ENCODE measurements around the gene THSD4.

Gene THSD4

DNA sequence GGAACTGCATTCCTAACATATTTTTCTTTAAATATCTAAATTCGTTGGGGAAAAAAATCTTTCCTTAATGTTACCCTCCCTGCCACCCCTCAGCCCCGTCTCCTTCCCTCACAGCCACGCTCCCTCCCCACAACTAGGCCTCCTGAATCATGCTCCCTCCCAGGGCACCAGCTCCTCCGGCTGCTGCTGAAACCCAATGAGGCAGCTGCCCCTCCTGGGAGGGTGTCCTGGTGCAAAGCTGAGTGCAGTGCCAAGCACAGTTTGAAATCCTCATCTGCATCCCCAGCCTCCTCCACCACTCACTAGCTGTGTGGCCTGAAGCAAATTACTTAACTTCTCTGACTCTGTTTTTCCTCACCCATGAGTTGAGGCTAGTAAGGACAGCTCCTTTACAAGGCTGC, 692.4 kb downstream of the THSD4 start:
- peak; percentile 63 for DNase-seq (ENCODE audit: low read depth)
- Histone ChIP-seq H3K36me3 (ENCODE audit: control insufficient read depth, insufficient read depth, low read length, severe bottlenecking) (no peaks in the 10 kb centered on the region), H3K9ac (ENCODE audit: low read length) (no peak overlapping the region), H3K4me1 (ENCODE audit: control insufficient read depth, insufficient read depth, low read length) (peaks cover 12% of the 10 kb centered on the region), H3K9me3 (ENCODE audit: control insufficient read depth, low read length) (no peaks in the 10 kb centered on the region), H3K27me3 (replicated peaks; ENCODE audit: control insufficient read depth, insufficient read depth, low read length) (peaks cover 10% of the 10 kb centered on the region), H3K4me3 (ENCODE audit: low read length) (no peak overlapping the region)

DNA sequence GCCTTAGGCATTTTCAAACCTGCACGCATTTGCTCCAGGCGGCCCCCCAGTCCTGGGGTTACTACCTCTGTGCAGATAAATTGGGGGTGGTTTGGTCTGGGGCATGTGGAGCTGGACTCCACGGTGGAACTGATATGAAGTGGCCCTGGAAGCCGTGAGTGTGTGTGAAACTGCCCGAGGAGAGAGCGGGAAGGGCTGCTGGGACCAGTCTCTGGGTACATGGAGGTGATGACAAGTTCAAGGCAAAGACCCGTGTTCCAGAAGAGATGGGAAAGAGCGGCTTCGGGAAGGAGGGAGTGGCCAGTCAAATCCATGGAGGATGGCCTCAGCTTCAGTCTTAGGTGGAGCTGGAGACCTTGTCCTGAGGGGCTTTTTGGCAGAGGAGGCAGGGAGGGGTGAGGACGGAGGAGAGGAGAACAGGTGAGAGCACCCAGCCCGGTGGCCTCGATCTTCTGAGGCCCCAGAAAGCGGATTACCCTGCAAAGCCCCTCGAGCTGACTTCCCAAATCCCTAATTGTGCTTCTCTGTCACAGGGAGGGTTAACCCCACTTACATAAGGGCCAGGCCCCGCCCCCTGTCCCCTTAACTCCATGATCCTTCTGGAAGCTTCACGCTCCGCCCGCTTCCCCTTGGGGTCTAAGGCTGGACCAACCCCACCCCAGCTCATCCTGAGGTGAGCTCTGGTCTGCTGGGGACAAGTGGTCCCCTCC, 693.2 kb downstream of the THSD4 start:
- no peak overlapping the region for H3K9ac ChIP-seq (ENCODE audit: low read length)
- H3K4me1 ChIP-seq (ENCODE audit: control insufficient read depth, insufficient read depth, low read length) = peaks cover 12% of the 10 kb centered on the region
- H3K4me3 ChIP-seq (ENCODE audit: low read length) = no peak overlapping the region
- no peak for DNase-seq (ENCODE audit: low read depth)
- no peaks in the 10 kb centered on the region for H3K36me3 ChIP-seq (ENCODE audit: control insufficient read depth, insufficient read depth, low read length, severe bottlenecking)
- H3K27me3 ChIP-seq (replicated peaks; ENCODE audit: control insufficient read depth, insufficient read depth, low read length) = peaks cover 10% of the 10 kb centered on the region
- no peaks in the 10 kb centered on the region for H3K9me3 ChIP-seq (ENCODE audit: control insufficient read depth, low read length)

DNA sequence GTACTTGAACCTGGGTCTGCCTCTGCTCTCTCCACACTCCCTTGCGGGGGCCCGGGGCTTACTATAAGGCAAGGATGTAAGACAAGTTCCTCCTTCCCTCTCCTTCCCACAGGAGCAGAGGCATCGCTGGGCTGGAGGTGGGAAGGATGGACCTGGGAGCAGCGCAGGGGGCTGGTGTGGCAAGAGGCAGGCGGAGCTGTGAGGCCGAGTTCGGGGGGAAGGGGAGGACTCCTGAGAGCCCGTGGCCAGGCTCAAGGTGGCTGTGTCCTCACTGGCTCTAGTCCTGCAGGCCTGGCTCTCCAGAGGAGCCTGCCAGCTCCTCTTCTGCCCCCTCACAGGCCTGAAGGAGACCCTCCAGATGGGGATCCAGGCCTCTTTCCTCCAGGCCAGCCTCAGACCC, 694.1 kb downstream of the THSD4 start:
- no peak overlapping the region for H3K9ac ChIP-seq (ENCODE audit: low read length)
- peaks cover 10% of the 10 kb centered on the region for H3K27me3 ChIP-seq (replicated peaks; ENCODE audit: control insufficient read depth, insufficient read depth, low read length)
- H3K9me3 ChIP-seq (ENCODE audit: control insufficient read depth, low read length) = no peaks in the 10 kb centered on the region
- no peak overlapping the region for H3K4me3 ChIP-seq (ENCODE audit: low read length)
- no peak for DNase-seq (ENCODE audit: low read depth)
- no peaks in the 10 kb centered on the region for H3K36me3 ChIP-seq (ENCODE audit: control insufficient read depth, insufficient read depth, low read length, severe bottlenecking)
- H3K4me1 ChIP-seq (ENCODE audit: control insufficient read depth, insufficient read depth, low read length) = peaks cover 12% of the 10 kb centered on the region

DNA sequence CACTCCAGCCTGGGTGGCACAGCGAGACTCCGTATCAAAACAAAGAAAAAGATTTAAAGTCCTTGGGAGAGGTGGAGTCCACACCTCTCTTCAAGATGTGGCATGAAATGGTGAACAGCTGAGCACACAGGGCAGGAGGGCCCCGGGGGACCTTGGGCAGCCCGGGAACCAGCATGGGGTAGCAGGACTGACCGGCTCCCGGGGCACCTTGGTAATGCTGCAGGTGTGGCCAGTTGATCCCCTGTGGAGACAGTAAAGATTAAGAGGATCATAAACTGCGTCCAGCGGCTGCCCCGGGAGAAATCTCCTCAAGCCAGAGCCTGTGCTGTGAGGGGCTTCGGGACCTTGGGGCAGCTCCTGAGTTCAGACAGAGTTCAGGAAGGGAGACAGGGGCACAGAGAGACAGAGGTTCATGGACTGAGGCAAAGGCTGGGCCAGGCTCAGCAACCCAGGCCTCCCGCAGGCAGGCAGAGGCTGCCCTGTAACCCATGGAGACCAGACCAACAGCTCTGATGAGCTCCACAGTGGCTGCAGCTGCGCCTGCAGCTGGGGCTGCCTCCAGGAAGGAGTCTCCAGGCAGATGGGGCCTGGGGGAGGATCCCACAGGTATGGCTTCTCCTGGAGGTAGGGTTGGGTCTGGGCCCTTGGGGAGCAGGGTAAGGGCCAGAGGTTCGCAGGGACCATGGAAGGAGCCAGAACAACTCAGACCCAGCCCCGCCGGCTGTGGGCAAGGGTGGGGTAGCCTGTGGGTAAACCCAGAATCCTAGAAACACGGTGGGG, 695.2 kb downstream of the THSD4 start, which contains the start of gene NR2E3:
TSS of gene NR2E3 (plus strand) at position 299 of the 780 bp plus-strand sequence. CDS start at position 489, 190 bp downstream.
- no peaks in the 10 kb centered on the region for H3K9me3 ChIP-seq (ENCODE audit: control insufficient read depth, low read length)
- H3K27me3 ChIP-seq (replicated peaks; ENCODE audit: control insufficient read depth, insufficient read depth, low read length) = peaks cover 10% of the 10 kb centered on the region
- H3K4me1 ChIP-seq (ENCODE audit: control insufficient read depth, insufficient read depth, low read length) = peaks cover 12% of the 10 kb centered on the region
- H3K4me3 ChIP-seq (ENCODE audit: low read length) = no peak within 1 kb of the TSS
- H3K36me3 ChIP-seq (ENCODE audit: control insufficient read depth, insufficient read depth, low read length, severe bottlenecking) = no peaks in the 10 kb centered on the region
- no peak within 1 kb of the TSS for H3K9ac ChIP-seq (ENCODE audit: low read length)
- no peak for DNase-seq (ENCODE audit: low read depth)

DNA sequence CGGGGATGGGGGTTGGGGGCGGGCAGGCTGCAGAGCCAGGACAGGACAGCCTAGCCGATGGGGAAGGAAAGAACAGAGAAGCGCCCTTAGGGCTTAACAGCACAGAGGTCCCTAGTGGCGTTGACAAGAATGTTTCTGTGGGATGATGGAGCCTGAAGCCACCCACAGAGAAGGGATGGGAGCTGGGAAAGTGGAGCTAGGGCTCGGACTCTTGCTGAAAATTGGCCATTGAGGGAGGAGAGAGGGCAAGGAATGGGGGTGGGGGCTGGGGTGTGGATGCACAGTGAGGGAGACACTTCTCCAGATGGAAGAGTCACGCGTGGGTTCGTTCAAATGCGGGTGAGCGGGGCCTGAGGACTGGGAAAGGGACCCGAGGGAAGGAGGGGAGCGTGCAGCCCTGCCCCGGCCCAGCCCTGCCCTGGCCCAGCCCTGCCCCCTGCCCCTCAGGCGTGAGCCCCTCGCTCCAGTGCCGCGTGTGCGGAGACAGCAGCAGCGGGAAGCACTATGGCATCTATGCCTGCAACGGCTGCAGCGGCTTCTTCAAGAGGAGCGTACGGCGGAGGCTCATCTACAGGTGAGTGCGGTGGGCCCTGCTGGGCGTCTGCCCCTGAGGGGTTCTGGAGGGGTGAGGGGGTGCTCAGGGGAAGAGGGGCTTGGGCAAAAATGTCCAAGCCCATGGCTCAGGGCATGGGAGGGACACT, 695.9 kb downstream of the THSD4 start:
- no peak overlapping the region for H3K9ac ChIP-seq (ENCODE audit: low read length)
- no peak for DNase-seq (ENCODE audit: low read depth)
- no peaks in the 10 kb centered on the region for H3K36me3 ChIP-seq (ENCODE audit: control insufficient read depth, insufficient read depth, low read length, severe bottlenecking)
- H3K27me3 ChIP-seq (replicated peaks; ENCODE audit: control insufficient read depth, insufficient read depth, low read length) = peaks cover 10% of the 10 kb centered on the region
- no peaks in the 10 kb centered on the region for H3K9me3 ChIP-seq (ENCODE audit: control insufficient read depth, low read length)
- no peak overlapping the region for H3K4me3 ChIP-seq (ENCODE audit: low read length)
- peaks cover 12% of the 10 kb centered on the region for H3K4me1 ChIP-seq (ENCODE audit: control insufficient read depth, insufficient read depth, low read length)

DNA sequence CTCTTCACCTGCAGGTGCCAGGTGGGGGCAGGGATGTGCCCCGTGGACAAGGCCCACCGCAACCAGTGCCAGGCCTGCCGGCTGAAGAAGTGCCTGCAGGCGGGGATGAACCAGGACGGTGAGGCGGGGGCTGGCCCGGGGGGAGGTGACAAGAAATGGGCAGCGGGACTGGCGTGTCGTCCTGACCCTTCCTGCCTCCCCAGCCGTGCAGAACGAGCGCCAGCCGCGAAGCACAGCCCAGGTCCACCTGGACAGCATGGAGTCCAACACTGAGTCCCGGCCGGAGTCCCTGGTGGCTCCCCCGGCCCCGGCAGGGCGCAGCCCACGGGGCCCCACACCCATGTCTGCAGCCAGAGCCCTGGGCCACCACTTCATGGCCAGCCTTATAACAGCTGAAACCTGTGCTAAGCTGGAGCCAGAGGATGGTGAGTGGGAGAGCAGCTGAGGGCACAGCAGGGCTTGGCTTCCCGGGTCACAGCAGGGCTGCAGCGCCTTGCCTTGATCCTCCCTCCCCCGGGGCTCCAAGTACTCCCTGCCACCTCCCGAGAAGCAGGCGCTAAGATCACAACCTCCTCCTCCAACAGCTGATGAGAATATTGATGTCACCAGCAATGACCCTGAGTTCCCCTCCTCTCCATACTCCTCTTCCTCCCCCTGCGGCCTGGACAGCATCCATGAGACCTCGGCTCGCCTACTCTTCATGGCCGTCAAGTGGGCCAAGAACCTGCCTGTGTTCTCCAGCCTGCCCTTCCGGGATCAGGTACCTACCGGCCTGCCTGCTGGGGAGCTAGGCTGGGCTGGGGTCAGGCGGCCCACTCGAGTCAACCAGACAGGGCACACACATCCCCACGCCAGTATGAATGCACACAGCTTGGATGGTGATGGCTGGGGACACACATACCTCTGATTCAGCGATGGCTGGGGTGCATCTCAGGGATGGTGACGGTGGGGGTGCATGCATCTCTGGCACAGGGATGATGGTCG, 696.8 kb downstream of the THSD4 start:
- Histone ChIP-seq H3K4me1 (ENCODE audit: control insufficient read depth, insufficient read depth, low read length) (peaks cover 8% of the 10 kb centered on the region), H3K9me3 (ENCODE audit: control insufficient read depth, low read length) (no peaks in the 10 kb centered on the region), H3K36me3 (ENCODE audit: control insufficient read depth, insufficient read depth, low read length, severe bottlenecking) (no peaks in the 10 kb centered on the region), H3K9ac (ENCODE audit: low read length) (no peak overlapping the region), H3K4me3 (ENCODE audit: low read length) (no peak overlapping the region), H3K27me3 (replicated peaks; ENCODE audit: control insufficient read depth, insufficient read depth, low read length) (peaks cover 10% of the 10 kb centered on the region)
- DNase-seq (ENCODE audit: low read depth) = no peak

DNA sequence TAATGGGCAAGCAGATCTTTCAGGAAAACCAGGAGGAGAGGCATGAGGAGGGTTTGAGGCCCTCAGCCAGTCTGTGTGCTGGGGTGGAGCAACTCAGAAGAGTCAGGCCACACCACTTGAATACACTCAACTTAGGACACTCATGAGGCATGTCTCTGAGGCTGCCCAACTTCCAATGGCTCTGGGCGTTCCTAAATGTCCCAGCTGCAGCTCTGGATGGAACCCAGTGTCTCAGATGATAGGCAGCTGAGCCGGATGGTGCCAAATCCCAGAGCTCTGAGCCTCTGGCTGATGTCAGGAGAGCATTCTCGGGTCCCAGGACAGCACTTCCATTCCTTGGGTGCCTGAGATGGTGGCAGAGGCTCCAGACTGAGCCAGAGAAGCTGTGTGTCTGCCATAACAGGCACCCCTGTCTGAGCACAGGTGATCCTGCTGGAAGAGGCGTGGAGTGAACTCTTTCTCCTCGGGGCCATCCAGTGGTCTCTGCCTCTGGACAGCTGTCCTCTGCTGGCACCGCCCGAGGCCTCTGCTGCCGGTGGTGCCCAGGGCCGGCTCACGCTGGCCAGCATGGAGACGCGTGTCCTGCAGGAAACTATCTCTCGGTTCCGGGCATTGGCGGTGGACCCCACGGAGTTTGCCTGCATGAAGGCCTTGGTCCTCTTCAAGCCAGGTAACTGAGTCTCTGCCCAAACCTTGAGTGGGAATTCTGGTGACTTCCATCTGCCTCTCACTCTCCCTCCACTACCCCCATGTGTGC, 697.9 kb downstream of the THSD4 start:
- H3K4me3 ChIP-seq (ENCODE audit: low read length) = no peak overlapping the region
- H3K4me1 ChIP-seq (ENCODE audit: control insufficient read depth, insufficient read depth, low read length) = no peaks in the 10 kb centered on the region
- no peaks in the 10 kb centered on the region for H3K9me3 ChIP-seq (ENCODE audit: control insufficient read depth, low read length)
- H3K9ac ChIP-seq (ENCODE audit: low read length) = no peak overlapping the region
- DNase-seq (ENCODE audit: low read depth) = no peak
- H3K27me3 ChIP-seq (replicated peaks; ENCODE audit: control insufficient read depth, insufficient read depth, low read length) = peaks cover 10% of the 10 kb centered on the region
- no peaks in the 10 kb centered on the region for H3K36me3 ChIP-seq (ENCODE audit: control insufficient read depth, insufficient read depth, low read length, severe bottlenecking)

DNA sequence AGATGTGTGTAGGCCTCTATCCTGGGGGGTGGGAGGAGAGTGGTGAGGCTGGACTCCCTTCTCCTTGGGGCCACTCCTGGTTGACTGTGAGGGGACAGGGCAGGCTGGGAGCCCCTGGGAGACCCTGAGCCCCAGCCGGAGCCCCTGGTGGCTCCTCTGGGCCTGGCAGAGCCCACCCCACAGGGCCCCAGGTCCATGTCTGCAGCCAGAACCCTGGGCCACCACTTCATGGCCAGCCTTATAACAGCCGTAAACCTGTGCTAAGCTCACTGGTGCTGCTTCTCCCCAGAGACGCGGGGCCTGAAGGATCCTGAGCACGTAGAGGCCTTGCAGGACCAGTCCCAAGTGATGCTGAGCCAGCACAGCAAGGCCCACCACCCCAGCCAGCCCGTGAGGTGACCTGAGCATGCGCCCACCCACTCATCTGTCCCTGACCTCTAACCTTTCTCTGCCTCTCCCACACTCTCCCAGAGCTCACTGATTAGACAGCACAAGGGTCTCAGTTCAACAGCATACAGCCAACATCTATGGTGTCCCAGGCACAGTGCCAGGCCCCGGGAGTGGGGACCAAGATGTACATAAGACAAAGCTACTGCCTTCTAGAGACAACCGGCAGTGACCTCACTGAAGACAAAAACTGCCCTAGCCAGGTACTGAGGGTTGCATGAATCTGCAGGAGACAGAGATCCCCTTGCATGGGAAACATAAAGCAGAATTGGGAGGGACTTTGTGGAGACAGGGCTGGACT, 698.6 kb downstream of the THSD4 start:
- Histone ChIP-seq H3K36me3 (ENCODE audit: control insufficient read depth, insufficient read depth, low read length, severe bottlenecking) (no peaks in the 10 kb centered on the region), H3K9ac (ENCODE audit: low read length) (no peak overlapping the region), H3K9me3 (ENCODE audit: control insufficient read depth, low read length) (peaks cover 6% of the 10 kb centered on the region), H3K27me3 (replicated peaks; ENCODE audit: control insufficient read depth, insufficient read depth, low read length) (peaks cover 9% of the 10 kb centered on the region), H3K4me3 (ENCODE audit: low read length) (no peak overlapping the region), H3K4me1 (ENCODE audit: control insufficient read depth, insufficient read depth, low read length) (no peaks in the 10 kb centered on the region)
- DNase-seq (ENCODE audit: low read depth) = no peak

DNA sequence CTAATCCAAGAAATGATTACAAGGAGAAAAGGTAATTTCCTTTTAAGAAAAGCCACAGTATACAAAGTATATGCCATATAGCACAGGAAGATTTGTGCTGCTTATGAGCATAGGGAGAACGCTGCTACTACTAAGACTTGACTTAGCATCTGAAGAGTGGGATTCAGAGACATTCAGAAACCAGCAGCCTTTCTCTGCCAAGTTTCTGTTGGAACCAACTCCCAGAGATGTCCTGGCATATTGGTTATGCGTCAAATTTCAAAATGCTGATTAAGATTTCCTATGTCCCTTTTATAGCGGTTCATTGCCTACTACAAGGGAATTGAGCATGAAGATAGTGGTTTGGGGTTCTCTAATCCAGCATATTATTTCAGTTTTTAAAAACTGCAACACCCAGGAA, 700.0 kb downstream of the THSD4 start:
- H3K27me3 ChIP-seq (replicated peaks; ENCODE audit: control insufficient read depth, insufficient read depth, low read length) = no peaks in the 10 kb centered on the region
- H3K9ac ChIP-seq (ENCODE audit: low read length) = no peak overlapping the region
- peaks cover 20% of the 10 kb centered on the region for H3K9me3 ChIP-seq (ENCODE audit: control insufficient read depth, low read length)
- H3K4me3 ChIP-seq (ENCODE audit: low read length) = no peak overlapping the region
- H3K4me1 ChIP-seq (ENCODE audit: control insufficient read depth, insufficient read depth, low read length) = no peaks in the 10 kb centered on the region
- no peak for DNase-seq (ENCODE audit: low read depth)
- H3K36me3 ChIP-seq (ENCODE audit: control insufficient read depth, insufficient read depth, low read length, severe bottlenecking) = no peaks in the 10 kb centered on the region

Measured in adipocyte (in vitro differentiated cells).